Non-pigmented ciliary epithelial cell (primary cell): ENCODE results near the gene PLIN5.

Experiments
- DNase-seq: peaks from one replicate; pipeline ENCODE4 v3.0.0-alpha.2; 2010; ENCODE audit warnings: low read depth

Gene PLIN5

GRCh38 chr19:4504891-4505569 is 30.0 kb downstream of the PLIN5 start:
- DNase-seq: no peak

- no peak for DNase-seq
Measured at GRCh38 chr19:4504297-4504701, 30.7 kb downstream of the PLIN5 start.

- DNase-seq: no peak
Measured at GRCh38 chr19:4503825-4504170, 31.2 kb downstream of the PLIN5 start.

GRCh38 chr19:4503132-4503824 is 31.7 kb downstream of the PLIN5 start:
- DNase-seq: no peak

- no peak for DNase-seq
Measured at GRCh38 chr19:4502282-4503131, 32.5 kb downstream of the PLIN5 start.

GRCh38 chr19:4501691-4502090 is 33.3 kb downstream of the PLIN5 start:
- DNase-seq: no peak

- no peak for DNase-seq
Measured at GRCh38 chr19:4500841-4501591, 34.0 kb downstream of the PLIN5 start.

GRCh38 chr19:4499855-4500254 is 35.2 kb downstream of the PLIN5 start:
- DNase-seq: no peak

- no peak for DNase-seq
Measured at GRCh38 chr19:4499318-4499717, 35.7 kb downstream of the PLIN5 start.

- no peak for DNase-seq
Measured at GRCh38 chr19:4498694-4499093, 36.3 kb downstream of the PLIN5 start.

GRCh38 chr19:4497770-4498389 is 37.1 kb downstream of the PLIN5 start:
- DNase-seq: no peak

GRCh38 chr19:4496304-4496703 is 38.7 kb downstream of the PLIN5 start:
- no peak for DNase-seq

- no peak for DNase-seq
Measured at GRCh38 chr19:4495471-4495870, 39.6 kb downstream of the PLIN5 start.

- no peak for DNase-seq
Measured at GRCh38 chr19:4494691-4495064, 40.3 kb downstream of the PLIN5 start.

- no peak for DNase-seq
Measured at GRCh38 chr19:4493929-4494690, 40.9 kb downstream of the PLIN5 start.

- no peak for DNase-seq
Measured at GRCh38 chr19:4493104-4493928, 41.7 kb downstream of the PLIN5 start.

- no peak for DNase-seq
Measured at GRCh38 chr19:4492337-4493103, 42.5 kb downstream of the PLIN5 start.

- DNase-seq: no peak
Measured at GRCh38 chr19:4491446-4491845, 43.6 kb downstream of the PLIN5 start.

GRCh38 chr19:4488496-4488895 is 46.5 kb downstream of the PLIN5 start:
- DNase-seq: no peak
